Smooth muscle cell of the coronary artery (primary cell): ENCODE data around the gene EEF2. TPM values are rescaled to one million over a fixed set of nuclear protein-coding genes. Genes with fewer than 3 reads are reported as not detected.

Experiments
- total RNA-seq: library from RNA; depleted of rRNA; stranded (reverse); fragments of >200 nt; gene quantifications from 2 replicates; pipeline ENCODE4 v1.2.3, GENCODE V29; 2014; ENCODE audit warnings: low replicate concordance

The EEF2 gene
- total RNA-seq, result 3,373 and 6,268 TPM in 2 replicates

GRCh38 chr19:3984908-3985642 lies at the start of gene EEF2:
TSS of gene EEF2 (minus strand) at chr19:3985463. CDS start at chr19:3985380, 83 bp downstream.

GRCh38 chr19:4007021-4007835 lies 22.0 kb upstream of the EEF2 start, which contains the start of gene PIAS4:
TSS of gene PIAS4 (plus strand) at chr19:4007736. CDS start at chr19:4007761, 25 bp downstream.

DNA sequence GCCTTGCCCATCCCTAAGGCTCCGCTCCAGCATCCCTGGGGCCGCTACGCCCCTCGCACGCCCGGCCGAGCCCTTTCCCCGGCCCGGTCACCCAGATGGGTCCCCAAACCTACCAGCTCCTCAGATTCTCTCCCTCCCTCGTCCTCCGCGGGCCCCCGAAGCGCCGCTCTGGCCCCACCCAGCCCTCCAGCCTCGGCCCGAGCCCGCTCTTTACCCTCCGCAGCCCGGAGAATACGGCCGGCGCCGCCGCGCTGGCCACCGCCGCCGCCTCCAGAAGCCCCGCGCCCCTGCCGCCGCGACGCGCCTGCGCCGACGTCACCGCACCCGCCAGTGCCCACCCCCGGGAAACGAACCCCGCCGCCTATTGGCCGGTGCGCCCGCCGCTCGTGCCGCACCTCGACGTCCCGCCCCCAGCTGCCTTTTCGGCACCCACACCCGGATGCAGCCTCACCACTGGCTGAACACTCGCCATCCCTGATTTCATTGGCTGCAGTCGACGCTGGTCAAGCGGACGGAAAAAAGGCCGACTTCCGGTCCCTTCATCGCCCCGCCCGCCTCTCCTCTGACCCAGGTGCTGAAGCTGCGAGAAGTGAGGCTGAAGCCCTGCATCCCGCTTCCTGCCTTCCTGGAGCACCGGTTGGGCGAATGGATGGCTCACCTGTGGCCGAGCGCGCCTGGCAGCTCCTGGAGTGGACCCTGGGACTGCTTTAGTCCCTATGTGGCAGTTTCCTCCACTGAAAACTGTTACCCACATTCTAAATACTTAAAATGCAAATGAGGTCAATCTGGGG lies 14.3 kb downstream of the EEF2 start, which contains the start of gene DAPK3:
Gene DAPK3, minus strand, starts transcription at position 292 of the 791 bp plus-strand sequence. CDS start 1,364 bp downstream, outside the sequence.

DNA sequence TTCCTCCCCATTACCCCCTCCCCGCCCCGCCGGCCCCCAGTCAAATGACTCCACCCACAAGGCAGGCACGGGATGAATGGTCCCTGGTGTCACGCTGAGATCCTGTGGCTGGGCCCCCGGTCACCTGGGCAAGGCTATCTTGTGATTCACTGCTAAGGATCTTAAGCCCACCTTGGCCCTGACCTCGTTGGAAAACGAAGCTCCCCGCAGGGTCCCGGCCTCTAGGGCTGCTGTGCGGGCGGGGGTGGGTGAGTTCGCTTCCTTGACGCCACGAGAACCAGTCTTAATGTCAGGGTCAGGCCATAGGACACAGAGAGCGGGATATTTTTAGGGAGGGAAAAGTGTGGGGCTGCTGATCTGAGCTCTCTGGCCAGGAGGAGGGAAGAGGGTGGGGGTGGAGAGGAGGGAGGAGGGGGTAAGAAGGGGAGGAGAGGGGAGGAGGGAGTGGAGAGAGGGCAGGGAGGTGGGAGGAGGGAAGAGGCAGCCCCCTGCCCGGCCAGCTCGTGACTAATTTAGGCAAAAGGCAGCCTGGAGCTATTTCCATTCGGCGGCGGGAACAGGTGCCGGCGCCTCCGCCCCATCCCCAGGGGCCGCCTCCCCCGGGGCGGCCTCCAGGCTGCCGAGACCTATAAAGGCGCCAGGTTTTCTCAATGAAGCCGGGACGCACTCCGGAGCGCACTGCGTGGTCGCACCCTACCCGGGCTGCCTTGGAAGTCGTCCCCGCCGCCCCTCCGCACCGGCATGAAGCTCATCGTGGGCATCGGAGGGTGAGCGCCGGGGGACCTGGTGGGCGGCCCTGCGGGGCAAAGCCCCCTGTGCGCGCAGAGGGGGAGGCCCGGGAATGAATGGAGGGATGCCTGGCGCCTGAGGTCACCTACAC lies 52.1 kb downstream of the EEF2 start, which contains the start of gene NMRK2:
Gene NMRK2, plus strand, starts transcription at position 139 of the 880 bp plus-strand sequence. Its CDS starts 603 bp downstream, at position 742.

Other genes with a start within 250 kb of the EEF2 start
- 9.4 and 14.6 TPM in 2 replicates for gene APBA3, start 223.8 kb downstream of the EEF2 start, total RNA-seq
- 11.2 and 41.4 TPM in 2 replicates for gene MRPL54, start 222.8 kb downstream of the EEF2 start, total RNA-seq
- not detected in 2 replicates for gene RAX2, start 213.2 kb downstream of the EEF2 start, total RNA-seq
- gene MATK, start 199.1 kb downstream of the EEF2 start, total RNA-seq, result 0.70 TPM in 1 of 2 replicates, not detected in the other
- not detected in 2 replicates for gene ZFR2, start 116.4 kb downstream of the EEF2 start, total RNA-seq
- gene ATCAY, start 104.8 kb downstream of the EEF2 start, total RNA-seq, result not detected in 2 replicates
- gene NMRK2, start 52.4 kb downstream of the EEF2 start, total RNA-seq, result not detected in 2 replicates
- gene DAPK3, start 14.4 kb downstream of the EEF2 start, total RNA-seq, result 94.4 and 155 TPM in 2 replicates
- 3.9 and 18.8 TPM in 2 replicates for gene PIAS4, start 22.3 kb upstream of the EEF2 start, total RNA-seq
- gene ZBTB7A, start 81.4 kb upstream of the EEF2 start, total RNA-seq, result 9.3 and 11.7 TPM in 2 replicates
- 117 and 253 TPM in 2 replicates for gene MAP2K2, start 138.7 kb upstream of the EEF2 start, total RNA-seq
- not detected in 2 replicates for gene CREB3L3, start 168.2 kb upstream of the EEF2 start, total RNA-seq
- 11.5 and 16.8 TPM in 2 replicates for gene SIRT6, start 197.1 kb upstream of the EEF2 start, total RNA-seq
- gene ANKRD24, start 197.2 kb upstream of the EEF2 start, total RNA-seq, result 0.53 and 2.3 TPM in 2 replicates
- 0.08 TPM in 1 of 2 replicates, not detected in the other for gene EBI3, start 244.1 kb upstream of the EEF2 start, total RNA-seq